Neuron (in vitro differentiated cells): ENCODE measurements around the gene PPIE.

Experiments used
- H2AFZ ChIP-seq: one replicate; pipeline ENCODE4 v1.6.1; 2013; ENCODE audit warnings: low read depth, mild to moderate bottlenecking, inconsistent platforms, low read length, moderate library complexity
- H3K27me3 ChIP-seq: one replicate; pipeline ENCODE4 v1.6.1; 2013; ENCODE audit warnings: low read length; ENCODE audit not compliant: insufficient read depth
- H3K36me3 ChIP-seq: one replicate; pipeline ENCODE4 v1.6.1; 2013; ENCODE audit warnings: low read length; ENCODE audit not compliant: insufficient read depth
- H3K4me1 ChIP-seq: one replicate; pipeline ENCODE4 v1.6.1; 2013; ENCODE audit warnings: low read length; ENCODE audit not compliant: insufficient read depth
- H3K4me3 ChIP-seq: 2 replicates; pipeline ENCODE4 v1.5.1; 2013; ENCODE audit warnings: mild to moderate bottlenecking, low read length, moderate library complexity
- H3K9me3 ChIP-seq: one replicate; pipeline ENCODE4 v1.6.1; 2013; ENCODE audit warnings: low read length

The PPIE gene

DNA sequence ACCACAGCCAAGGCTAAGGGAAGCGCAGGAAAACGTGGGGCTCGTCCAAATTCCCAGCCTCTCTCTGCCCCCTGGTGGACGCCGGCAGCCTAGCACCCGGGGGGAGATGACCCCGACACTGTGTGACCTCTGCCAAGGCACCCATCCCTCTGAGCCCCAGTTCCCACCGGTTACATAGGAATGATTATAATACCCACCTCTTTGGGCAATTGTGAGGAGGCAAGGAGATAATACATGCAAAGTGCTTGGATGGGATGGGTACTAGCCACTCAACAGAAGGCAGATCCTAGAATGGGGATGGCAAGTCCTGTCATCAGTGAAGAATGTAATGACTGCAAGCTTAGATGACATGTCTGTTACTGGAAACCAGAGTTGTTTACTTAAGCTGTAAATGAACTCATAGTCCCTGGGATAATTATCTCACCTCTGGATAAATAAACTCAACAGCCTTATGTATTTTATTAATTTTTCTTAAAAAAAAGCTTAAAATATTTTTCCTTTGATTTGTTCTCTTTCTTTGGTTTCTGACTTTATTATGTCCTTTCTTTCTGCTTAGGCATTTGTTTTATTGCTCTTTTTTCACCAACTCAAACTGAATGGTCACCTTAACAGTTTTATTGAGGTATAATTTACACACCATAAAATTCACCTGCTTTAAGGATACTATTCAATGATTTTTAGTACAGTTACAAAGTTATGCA lies 61.2 kb downstream of the PPIE start:
- Histone ChIP-seq H2AFZ (no peak overlapping the region), H3K36me3 (no peaks in the 10 kb centered on the region), H3K27me3 (no peaks in the 10 kb centered on the region), H3K4me1 (no peaks in the 10 kb centered on the region), H3K9me3 (no peaks in the 10 kb centered on the region), H3K4me3 (no peak overlapping the region)

DNA sequence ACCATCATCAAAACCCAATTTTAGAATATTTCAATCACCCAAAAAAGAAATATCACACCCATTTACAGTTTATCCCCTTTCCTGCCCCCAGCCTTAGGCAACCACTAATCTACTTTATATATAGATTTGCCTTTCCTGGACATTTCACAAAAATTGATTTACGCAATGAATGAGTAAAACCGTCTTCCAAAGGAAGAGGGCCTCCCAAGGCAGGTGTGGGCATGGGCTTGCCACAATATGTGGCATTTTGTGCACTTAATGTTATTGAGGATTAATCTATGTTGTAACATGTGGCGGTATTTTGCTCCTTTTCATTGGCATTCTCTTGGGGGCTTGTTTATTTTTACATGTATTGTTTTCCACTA lies 61.8 kb downstream of the PPIE start:
- Histone ChIP-seq H3K4me3 (no peak overlapping the region), H3K9me3 (no peaks in the 10 kb centered on the region), H3K36me3 (no peaks in the 10 kb centered on the region), H3K27me3 (no peaks in the 10 kb centered on the region), H3K4me1 (no peaks in the 10 kb centered on the region), H2AFZ (no peak overlapping the region)

DNA sequence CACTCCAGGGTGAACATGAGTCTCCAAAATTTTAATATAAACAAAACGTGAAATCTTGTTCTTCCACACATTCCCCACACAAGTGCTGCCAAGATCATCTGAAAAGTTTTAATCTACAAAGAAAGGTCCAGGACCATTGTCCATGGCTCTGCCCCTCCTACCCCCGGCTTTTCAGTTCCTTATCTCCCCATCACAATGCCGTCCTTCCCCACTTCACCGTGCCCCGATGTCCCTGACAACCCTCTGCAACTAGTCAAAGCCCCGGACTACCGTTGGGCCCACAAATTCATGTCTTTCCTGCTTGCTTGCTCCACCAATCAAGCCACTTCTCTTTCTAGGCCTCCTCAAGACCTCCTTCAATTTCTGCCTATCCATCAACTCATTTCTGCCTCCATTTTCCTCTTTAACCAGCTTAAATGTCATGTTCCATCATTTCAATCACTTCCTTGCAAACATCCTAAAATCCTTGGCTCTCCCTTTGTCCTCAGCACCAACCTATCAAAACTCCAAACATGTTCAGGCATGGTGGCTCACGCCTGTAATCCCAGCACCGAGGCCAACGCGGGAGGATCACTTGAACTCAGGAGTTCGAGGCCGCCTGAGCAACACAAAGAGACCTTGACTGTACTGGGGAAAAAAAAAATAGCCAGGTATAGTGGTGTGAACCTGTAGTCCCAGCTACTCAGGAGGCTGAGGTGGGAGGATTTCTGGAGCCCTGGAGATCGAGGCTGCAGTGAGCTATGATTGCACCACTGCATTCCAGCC lies 64.0 kb downstream of the PPIE start:
- Histone ChIP-seq H3K4me1 (no peaks in the 10 kb centered on the region), H3K4me3 (no peak overlapping the region), H3K27me3 (no peaks in the 10 kb centered on the region), H2AFZ (no peak overlapping the region), H3K9me3 (no peaks in the 10 kb centered on the region), H3K36me3 (no peaks in the 10 kb centered on the region)

DNA sequence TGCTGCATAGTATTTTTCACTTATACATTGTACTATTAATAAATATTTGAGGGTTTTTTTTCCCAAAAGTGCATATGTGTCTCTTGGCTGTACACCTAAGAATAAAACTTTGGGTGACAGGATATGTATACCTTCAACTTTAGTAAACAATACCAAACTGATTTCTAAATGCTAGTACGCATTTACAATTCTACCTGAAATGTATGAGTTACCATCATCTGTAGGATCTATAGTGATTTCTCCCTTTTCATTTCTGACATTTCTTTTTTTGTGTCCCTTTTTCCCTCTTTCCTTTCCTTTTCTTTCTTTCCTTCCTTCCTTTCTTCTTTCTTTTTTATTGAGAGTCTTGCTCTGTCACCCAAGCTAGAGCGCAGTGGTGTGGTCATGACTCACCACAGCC lies 66.7 kb downstream of the PPIE start:
- Histone ChIP-seq H3K9me3 (no peaks in the 10 kb centered on the region), H2AFZ (no peak overlapping the region), H3K4me3 (no peak overlapping the region), H3K36me3 (no peaks in the 10 kb centered on the region), H3K27me3 (no peaks in the 10 kb centered on the region), H3K4me1 (no peaks in the 10 kb centered on the region)

DNA sequence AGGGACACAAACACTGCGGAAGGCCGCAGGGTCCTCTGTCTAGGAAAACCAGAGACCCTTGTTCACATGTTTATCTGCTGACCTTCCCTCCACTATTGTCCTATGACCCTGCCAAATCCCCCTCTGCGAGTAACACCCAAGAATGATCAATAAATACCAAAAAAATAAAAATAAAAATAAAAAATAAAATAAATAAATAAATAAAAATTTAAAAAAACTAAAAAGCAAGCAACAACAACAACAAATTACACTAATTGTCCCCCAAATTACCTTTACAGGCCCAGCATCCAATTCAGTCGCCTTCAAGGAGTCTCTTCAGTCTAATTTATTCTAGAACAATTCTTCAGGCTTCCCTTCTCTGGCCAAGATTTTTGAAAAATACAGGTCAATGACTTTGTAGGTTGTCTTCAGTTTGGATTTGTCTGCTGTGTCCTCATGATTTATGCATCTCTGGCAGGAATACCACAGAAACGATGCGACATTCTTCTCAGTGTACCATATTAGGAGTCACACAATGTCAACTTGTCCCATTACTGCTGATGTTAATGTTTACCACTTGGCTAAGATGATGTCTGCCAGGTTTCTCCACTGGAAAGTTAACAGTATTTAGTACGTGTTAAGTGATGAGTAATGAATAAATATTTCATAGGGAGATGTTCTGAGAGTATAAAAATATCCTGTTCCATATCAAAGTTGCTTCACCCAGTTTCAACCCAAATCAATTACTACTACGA lies 70.3 kb downstream of the PPIE start:
- Histone ChIP-seq H2AFZ (no peak overlapping the region), H3K36me3 (no peaks in the 10 kb centered on the region), H3K27me3 (no peaks in the 10 kb centered on the region), H3K4me1 (no peaks in the 10 kb centered on the region), H3K4me3 (no peak overlapping the region), H3K9me3 (no peaks in the 10 kb centered on the region)

GRCh38 chr1:39812913-39813312 lies 74.2 kb downstream of the PPIE start:
- Histone ChIP-seq H3K4me3 (no peak overlapping the region), H3K36me3 (no peaks in the 10 kb centered on the region), H3K9me3 (no peaks in the 10 kb centered on the region), H3K27me3 (no peaks in the 10 kb centered on the region), H3K4me1 (peaks cover 5% of the 10 kb centered on the region), H2AFZ (no peak overlapping the region)
